ENCODE data around the gene IFNG.

Gene IFNG

DNA sequence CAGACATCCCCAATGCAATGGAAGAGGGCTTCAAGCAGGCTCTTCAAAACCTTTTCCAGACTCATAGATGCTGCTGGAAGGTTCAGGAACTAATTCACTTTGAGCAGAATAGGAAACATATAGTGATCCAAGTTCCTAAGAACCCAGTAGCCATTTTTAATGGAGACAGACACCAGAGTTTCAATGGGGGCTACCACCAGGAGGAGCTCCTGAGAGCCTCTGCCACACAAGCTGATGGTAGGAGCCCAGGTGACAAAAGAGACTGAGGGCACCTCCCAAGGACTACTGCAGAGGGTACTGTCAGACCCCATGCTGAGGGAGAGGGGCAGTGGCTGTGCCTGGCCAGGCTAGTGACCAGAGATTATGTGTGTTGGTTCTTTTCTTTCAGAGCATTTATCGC lies 45.9 kb downstream of the IFNG start:
- DNase-seq: no peak

DNA sequence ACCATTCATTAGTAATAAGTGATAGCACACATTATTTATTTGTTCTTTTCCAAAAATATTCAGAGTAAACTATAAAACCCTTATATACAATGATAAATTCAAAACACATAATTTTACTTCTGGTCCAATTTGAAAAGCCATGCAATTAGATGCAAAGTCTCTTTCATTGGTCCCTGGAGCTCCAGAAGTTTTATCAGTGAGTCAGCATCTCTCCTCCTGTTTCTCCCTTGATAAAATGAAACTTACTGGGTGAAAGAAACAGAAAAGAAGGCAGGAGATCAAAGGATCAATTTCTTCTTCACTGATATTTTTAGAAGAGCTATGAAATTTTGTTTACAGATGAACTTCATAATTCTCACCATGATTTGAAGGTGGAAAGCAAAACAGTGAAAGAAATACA lies 47.5 kb downstream of the IFNG start:
- DNase-seq: no peak

DNA sequence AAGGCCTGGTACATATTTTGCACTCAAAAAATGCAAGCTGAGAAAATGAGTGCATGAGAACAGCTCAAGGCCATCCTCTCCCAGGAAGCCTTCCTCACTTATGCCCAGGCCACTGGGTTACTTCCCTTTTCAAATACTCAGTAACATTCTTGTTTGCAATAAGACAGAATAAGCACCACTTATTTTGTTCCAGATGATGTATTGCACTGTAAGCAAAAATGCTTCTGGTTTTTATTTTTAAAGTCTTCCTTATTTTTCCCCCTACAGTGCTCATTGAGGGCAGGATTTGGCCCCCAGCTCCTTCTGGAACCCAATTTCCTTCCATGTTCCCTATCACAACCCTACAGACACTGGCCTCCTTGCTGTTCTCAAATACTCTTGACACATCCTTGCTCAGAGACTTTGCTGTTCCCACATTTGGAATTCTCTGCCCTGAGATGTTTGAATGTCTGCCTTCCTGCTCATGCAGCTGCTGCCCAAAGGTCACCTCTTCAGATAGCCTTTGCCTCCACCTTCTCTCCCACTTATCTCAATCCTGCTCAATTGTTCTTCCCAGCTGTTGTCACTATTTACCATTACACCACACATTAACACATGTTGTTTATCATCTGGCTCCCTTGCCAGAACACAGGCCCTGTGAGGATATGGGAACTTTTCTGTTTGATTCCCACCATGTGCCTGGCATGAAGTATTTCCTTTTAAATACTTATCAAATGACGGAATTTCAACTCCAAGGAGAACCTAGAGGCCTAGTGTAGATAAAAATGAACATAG lies 49.9 kb downstream of the IFNG start:
- DNase-seq: no peak

DNA sequence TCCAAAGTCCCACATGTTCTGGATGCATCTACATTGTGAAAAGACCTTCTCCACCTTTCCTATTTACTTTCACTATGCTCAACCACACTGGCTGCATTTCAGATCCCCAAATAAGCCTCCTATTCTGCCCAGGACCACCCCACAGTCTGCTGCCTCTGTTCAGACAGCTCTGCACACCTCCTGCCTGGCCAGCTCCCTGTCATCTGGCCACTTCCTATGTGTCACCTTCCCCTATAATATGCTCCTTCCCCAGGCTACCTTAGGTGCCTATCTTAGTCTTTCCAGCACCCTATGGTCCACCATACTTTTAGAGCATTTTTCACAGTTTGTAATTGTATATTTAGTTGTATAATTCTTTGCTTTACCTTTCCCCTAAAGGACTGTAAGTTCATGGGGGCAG lies 50.5 kb downstream of the IFNG start:
- DNase-seq: no peak

DNA sequence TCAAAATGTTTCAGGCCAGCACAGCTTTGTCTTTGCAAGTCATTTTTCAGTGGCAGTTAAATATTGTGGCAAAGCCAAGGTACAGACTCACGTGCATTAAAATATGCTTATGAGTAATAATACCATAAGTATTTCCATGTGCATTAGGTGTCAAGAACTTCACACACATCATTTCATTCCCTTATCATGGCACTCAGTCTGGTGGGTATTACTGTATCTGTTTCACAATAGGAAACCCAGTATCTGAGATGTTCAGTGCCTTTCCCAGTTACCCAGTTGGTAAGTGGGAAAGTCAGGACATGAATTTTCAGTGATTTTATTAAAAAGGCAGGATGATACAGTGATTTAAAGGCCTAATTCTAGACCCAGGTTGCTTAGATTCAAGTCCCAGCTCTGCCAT lies 52.9 kb downstream of the IFNG start:
- DNase-seq: no peak

DNA sequence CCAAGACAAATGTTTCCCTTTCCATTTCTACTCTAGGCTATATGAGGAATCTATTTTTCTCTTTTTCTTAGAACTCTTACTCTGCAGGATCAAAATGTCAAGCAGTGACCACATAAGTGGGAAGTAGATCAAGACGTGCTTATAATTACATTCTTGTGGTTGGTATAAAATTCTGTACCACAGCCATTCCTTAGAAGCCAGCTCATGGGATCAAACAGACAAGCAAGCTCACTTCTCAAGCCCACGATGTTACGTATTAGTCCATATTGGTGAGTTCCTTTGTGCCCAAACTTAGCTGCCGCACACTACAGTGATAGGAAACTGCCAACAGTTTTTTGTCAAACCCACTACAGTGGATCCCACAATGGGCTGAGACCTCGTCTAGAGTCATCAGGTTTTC lies 53.4 kb downstream of the IFNG start:
- DNase-seq: no peak

Measured in SHP77 treated with DMSO at 0.1 percent for 48 hours (cell line).